ENCODE measurements around the gene VAMP2.
"Not testable (repeated sequence)": the region's sequence is repeated elsewhere in the genome, so short reads cannot be mapped to it uniquely, and the experiment has no call there.

The VAMP2 gene

DNA sequence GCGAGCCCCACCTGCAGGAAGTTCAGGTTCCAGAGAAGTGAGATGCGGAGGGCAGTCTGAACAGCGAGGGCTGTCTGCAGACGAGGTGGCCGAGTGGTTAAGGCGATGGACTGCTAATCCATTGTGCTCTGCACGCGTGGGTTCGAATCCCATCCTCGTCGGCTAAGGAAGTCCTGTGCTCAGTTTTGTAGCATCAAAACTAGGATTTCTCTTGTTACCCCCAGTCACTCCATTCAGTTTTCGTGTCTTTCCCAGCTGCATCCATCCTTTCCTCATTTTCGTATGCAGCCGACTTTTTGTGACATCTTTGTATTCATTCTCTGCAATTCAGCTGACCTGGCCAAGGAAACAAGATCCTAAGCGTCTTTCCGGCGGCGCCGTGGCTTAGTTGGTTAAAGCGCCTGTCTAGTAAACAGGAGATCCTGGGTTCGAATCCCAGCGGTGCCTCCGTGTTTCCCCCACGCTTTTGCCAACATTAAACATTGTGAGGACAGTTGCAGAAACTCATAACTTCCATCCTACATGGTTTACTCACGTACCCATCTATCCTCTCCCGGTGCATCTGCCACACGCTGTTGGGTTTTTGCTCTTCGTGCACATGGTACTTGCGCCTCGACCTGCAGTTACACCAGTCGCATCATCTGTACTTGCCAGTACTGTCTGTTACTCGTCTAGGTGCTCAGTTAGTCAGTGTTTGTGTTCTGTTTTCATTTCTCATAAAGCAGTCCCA is 24.2 kb upstream of the VAMP2 start:
- peaks cover 8% of the 10 kb centered on the region for H3K4me1 Mint-ChIP-seq
- H3K27ac Mint-ChIP-seq = no peak overlapping the region
- H3K9me3 Mint-ChIP-seq = no peaks in the 10 kb centered on the region
- no peak overlapping the region for H3K4me3 Mint-ChIP-seq
- ATAC-seq = peak; percentile 57
- no peaks in the 10 kb centered on the region for H3K27me3 Mint-ChIP-seq
- DNase-seq = peak; percentile 95 to 96

DNA sequence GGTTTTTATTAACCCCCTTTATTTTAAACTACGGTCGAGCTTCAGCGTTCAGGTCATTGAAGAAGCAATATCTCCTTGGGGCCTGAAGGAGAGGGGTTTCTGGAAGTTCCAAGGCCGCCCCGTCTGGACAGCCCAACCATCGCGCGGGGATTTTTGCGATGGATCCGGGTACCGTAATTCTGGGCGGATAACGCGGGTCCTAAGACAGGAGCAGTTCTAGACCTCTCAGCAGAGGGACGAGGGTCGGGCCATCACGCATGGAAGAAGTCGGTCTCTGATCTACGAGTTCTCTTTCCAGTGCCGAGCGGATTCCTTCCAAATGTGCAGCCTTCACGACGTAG is 23.7 kb upstream of the VAMP2 start:
- ATAC-seq = peak; percentile 9
- Mint-ChIP-seq H3K27ac (no peak overlapping the region), H3K4me1 (peaks cover 14% of the 10 kb centered on the region), H3K9me3 (no peaks in the 10 kb centered on the region), H3K4me3 (no peak overlapping the region), H3K27me3 (no peaks in the 10 kb centered on the region)
- no peak for DNase-seq

DNA sequence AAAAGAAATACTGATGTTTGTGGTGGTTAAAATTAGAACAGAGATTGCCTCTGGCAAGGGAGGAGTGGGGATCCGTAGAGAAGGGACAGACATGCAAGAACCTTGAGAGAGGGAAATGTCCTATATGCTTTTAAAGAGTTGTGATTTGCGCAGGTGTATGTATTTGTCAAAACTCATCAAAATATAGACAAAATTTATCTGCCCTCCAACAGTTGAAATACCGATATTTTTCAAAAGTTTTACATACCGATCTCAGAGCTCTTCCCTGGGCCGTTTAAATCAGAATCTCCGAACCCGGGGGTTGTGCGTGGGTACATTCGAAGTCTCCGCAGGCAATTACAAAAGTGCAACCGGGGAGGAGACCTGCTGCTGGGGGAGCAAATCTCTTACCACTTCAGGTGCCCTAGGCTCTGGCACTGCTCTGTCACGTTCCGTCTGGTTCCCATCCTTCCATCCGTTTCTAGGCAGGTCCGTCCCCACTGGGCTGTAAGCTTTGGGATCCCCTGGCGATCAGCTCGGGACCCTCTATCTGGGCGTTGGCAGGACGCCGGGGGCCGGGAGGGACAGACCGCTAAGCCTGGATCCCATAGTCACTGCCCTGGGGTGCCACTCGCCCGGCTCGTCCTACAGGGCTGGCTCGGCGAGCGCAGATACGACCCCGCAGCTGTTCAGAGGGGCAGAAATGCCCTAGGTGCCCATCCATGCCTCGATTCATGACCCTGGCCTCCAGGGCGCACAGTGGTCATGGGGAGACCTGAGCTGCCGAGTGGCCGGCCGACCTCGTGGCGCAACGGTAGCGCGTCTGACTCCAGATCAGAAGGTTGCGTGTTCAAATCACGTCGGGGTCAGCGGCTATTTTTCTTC is 23.1 kb upstream of the VAMP2 start:
- Mint-ChIP-seq H3K27ac (no peak overlapping the region), H3K4me1 (peaks cover 14% of the 10 kb centered on the region), H3K4me3 (no peak overlapping the region), H3K9me3 (no peaks in the 10 kb centered on the region), H3K27me3 (no peaks in the 10 kb centered on the region)
- ATAC-seq = peak; percentile 10
- DNase-seq = peak; percentile 91 to 94

DNA sequence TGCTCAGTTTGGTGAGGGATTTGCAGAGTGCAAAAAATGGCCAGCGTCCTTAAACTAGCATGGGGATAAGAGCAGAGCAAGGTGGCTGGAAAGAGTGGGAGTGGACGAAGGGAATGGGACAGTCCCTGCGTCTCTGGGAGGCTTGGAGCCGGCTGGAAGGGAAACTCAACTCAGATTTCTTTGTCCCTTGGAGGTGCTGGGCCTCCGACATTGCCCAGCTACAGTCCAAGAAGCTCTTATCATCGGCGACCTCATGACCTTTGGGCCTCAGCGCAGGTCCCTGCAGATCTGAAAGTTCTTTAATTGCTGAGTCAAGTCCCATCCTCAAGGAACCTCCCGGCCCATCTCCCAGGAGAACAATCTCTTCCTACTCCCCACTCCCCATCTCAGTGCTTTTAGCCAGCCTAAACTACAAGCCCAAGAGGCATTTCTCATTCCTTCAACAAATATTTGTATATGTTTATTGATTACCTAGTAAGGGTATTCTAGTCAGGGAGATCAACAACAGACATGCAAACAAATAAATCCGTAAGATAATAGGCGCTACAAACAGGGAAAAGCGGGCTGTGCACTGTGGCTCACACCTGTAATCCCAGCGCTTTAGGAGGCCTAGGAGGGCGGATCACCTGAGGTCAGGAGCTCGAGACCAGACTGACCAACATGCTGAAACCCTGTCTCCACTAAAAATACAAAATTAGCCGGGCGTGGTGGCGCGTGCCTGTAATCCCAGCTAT is 14.4 kb upstream of the VAMP2 start:
- H3K4me1 Mint-ChIP-seq = peaks cover 50% of the 10 kb centered on the region
- H3K4me3 Mint-ChIP-seq = peak overlapping the region; percentile 95 to 96
- DNase-seq = no peak
- H3K9me3 Mint-ChIP-seq = no peaks in the 10 kb centered on the region
- peak overlapping the region in 1 of 2 donors; percentile 95 for H3K27ac Mint-ChIP-seq
- H3K27me3 Mint-ChIP-seq = no peaks in the 10 kb centered on the region
- no peak for ATAC-seq

DNA sequence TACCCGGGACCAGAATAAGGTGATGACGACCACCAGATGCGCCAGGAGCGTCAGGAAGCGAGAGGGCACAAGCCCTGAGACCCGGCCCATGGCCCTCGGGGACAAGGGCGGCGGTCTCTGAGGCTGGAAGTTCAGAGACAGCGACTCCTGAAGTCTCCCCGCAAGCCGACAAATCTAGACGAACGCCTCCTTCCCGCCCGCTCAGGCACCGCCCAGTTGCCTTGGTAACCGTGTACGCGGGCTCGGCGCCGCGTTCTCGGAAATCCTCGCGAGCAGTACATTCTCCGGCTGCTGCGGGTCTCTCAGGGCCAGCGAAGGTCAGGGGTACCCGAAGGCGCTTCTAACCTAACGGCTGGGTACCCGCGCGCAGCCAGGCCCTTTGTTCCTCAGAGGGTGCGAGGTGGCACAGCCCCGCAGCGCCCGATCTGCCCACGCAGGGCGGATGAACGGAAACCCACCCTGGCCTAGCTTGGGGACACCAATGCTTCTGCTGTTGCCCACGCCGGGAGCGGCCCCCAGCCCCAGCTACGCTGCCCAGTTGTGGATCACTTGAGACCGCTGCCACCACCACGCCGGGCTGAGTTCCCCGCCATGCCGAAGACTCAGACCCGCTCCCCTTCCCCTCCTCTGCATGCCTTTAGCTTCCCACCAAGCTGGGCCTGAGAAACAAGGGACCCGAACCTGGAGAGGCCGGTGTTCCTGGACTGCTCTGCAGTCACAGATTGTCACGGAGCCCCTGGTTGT is 13.6 kb upstream of the VAMP2 start, which contains the start of gene TMEM107:
TSS of gene TMEM107 (minus strand) at position 184 of the 744 bp plus-strand sequence. CDS start at position 90, 94 bp downstream.
- Mint-ChIP-seq H3K4me3 (peak within 1 kb of the TSS; percentile 95 to 96), H3K27ac (peak within 1 kb of the TSS; percentile 95 to 96), H3K9me3 (no peaks in the 10 kb centered on the region), H3K27me3 (no peaks in the 10 kb centered on the region), H3K4me1 (peaks cover 50% of the 10 kb centered on the region)
- DNase-seq (peak; percentile 78 to 86), ATAC-seq (peak; percentile 69)

DNA sequence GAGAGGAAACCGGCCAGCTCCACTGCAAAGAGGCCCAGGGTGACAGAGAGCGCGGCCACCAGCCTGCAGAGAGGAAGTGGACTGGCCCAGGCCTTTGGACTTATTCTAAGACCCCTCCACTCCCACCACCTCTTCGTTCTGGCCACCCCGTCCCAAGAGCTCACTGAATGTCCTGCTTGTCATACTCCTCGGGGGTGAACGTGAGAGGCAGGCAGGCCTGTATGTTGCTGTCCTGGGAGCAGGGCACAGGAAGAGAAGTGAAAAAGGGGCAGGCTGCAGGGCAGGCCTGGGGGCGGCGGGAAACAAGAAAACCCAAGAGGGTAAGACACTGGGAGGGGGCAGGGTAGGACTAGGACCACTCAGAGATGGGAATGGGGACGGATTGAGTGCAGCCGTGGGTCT is 13.0 kb upstream of the VAMP2 start:
- H3K4me1 Mint-ChIP-seq = peaks cover 56% of the 10 kb centered on the region
- H3K9me3 Mint-ChIP-seq = no peaks in the 10 kb centered on the region
- peak overlapping the region; percentile 95 to 96 for H3K27ac Mint-ChIP-seq
- H3K4me3 Mint-ChIP-seq = peak overlapping the region; percentile 95 to 96
- no peak for DNase-seq
- no peaks in the 10 kb centered on the region for H3K27me3 Mint-ChIP-seq
- ATAC-seq = peak; percentile 10

DNA sequence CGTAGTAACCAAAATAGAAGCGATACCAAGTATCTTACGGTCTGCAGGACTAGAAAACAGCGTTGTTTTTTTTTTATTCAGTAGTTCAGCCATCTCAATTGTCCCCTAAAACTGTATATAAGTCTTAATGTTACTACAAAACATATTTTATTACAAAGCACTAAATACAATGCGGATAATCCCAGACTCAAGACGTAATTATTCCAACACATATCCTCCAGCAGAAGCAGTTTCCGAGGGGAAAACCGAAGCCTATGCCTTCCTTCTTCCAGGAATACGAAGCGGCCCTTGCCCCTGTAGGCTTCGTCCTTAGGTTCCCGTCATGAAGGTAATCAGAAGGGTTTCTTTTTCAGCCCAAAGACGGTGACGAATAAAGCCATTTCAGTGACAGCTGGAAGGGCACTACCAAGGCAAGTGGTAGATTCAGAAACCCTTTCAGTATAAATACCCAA is 11.1 kb upstream of the VAMP2 start:
- ATAC-seq = no peak

DNA sequence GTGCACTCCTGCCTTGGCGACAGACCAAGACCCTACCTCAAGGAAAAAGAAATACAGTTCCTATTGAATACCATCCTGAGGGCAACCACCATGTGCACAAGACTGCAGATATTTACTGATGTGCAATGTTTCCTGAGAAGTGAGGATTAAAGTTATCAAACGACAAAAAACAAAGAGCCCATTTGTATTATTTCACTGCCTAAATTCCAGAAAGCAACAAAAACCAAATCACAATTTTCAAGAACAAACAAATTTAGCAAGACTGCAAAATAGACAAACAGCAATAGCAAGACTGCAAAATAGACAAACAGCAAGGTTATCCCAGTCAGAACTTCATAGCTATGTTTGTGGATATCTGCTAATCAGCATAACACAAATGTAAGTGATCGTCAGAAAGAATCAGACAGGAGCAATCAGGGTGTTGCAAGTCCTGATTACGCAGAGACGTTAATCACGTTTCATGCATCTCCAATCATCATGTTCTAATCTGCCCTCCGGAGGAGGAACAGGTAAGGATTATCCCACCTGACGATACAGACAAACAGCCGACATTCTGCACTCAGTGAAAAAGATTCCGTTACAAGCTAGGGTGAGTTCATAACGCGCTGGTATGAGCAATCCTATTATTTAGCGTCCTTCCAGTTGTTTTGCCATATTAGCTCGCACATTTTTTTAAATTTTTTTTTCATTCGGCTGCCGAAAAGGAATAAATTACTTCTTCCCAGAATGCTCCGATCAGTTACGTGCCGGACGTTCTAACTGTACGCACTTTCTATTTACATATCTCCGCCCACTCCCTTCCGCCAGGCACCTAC is 10.5 kb upstream of the VAMP2 start:
- ATAC-seq (peak; percentile 88), DNase-seq (peak; percentile 85 to 86)
- peak overlapping the region; percentile 100 for H3K27ac Mint-ChIP-seq
- H3K27me3 Mint-ChIP-seq = no peaks in the 10 kb centered on the region
- H3K4me1 Mint-ChIP-seq = peaks cover 56% of the 10 kb centered on the region
- no peaks in the 10 kb centered on the region for H3K9me3 Mint-ChIP-seq
- peak overlapping the region; percentile 91 to 95 for H3K4me3 Mint-ChIP-seq

More for the DNA sequence above, 11.1 kb upstream of the VAMP2 start:
- Mint-ChIP-seq H3K4me3 (peak overlapping the region; percentile 91 to 95), H3K27ac (peak overlapping the region; percentile 100), H3K4me1 (peaks cover 56% of the 10 kb centered on the region), H3K9me3 (no peaks in the 10 kb centered on the region), H3K27me3 (no peaks in the 10 kb centered on the region)
- no peak for DNase-seq

DNA sequence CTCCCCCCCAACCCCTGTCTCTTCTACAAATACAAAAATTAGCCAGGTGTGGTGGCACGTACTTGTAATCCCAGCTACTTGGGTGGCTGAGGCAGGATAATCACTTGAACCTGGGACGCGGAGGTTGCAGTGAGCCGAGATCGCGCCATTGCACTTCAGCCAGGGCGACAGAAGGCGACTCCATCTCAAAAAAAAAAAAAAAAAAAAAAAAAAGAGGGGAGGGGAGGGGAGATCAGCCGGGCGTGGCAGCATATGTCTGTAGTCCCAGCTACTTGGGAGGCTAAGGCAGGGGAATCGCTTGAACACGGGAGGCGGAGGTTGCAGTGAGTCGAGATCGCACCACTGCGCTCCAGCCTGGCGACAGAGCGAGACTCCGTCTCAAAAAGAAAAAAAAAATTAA is 7.4 kb upstream of the VAMP2 start:
- not testable (repeated sequence) for H3K27me3 Mint-ChIP-seq, H3K27ac Mint-ChIP-seq, H3K9me3 Mint-ChIP-seq, ATAC-seq, DNase-seq, H3K4me3 Mint-ChIP-seq
- H3K4me1 Mint-ChIP-seq = peaks cover 48% of the 10 kb centered on the region

DNA sequence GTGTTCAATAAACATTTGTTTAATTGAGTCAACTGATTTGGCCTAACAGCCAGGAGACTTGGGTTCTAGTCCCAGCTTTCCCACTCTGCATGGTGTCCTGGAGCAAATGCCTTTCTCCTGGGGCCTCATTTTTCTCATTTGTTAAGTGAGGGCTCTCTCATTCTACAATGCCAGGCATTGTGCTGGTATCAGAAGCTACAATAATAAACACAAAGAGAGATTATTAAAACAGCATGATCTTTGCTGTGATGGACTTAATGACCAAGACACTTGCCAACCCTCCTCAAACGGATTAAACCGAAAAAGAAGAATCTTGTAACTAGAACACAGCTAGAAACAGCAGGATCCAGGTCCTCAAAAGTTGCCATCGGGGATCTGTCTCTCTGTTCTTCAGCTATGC is 4.8 kb upstream of the VAMP2 start:
- Mint-ChIP-seq H3K9me3 (no peaks in the 10 kb centered on the region), H3K27me3 (no peaks in the 10 kb centered on the region), H3K27ac (no peak overlapping the region), H3K4me1 (peaks cover 52% of the 10 kb centered on the region), H3K4me3 (no peak overlapping the region)
- DNase-seq (no peak), ATAC-seq (no peak)

DNA sequence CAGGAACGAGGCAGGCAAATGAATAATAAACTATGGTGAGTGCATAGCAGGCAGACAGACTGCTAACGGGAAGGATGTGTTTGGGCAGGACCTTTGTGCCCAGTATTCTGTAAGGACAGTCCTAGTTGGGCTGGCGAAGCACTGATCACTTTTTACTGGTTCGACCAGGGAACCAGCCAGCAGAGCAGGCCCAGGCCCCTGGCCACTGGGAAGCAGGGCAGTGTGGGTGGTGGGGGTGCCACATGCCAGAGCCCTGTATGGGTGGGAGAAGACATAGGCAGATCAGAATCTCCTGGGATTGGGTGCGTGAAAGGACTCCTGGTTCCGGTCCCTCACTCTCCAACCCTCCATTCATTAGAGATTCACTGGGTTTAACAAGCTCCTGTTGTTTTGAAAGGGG is 4.0 kb upstream of the VAMP2 start:
- DNase-seq = no peak
- Mint-ChIP-seq H3K4me1 (peaks cover 47% of the 10 kb centered on the region), H3K27ac (peak overlapping the region in 1 of 2 donors; percentile 34), H3K9me3 (no peaks in the 10 kb centered on the region), H3K27me3 (no peaks in the 10 kb centered on the region), H3K4me3 (no peak overlapping the region)
- no peak for ATAC-seq

DNA sequence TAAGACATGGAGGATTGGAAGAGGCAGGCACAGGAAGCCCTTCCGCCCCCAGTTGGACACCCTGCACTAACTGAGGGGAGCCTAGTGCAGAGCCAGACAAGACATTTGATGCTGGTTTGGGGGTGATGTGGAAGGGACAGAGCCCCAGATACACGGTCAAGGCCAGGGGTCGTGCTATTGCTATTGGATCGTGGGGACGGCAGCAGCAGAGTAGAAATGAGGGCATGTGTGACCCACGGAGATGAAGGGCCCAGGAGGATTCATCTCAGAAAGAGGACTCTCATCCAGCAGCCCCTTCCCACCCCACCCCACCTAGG is 2.0 kb upstream of the VAMP2 start:
- peak overlapping the region; percentile 87 to 96 for H3K4me3 Mint-ChIP-seq
- no peaks in the 10 kb centered on the region for H3K9me3 Mint-ChIP-seq
- ATAC-seq (peak; percentile 49), DNase-seq (no peak)
- peaks cover 57% of the 10 kb centered on the region for H3K4me1 Mint-ChIP-seq
- H3K27me3 Mint-ChIP-seq = no peaks in the 10 kb centered on the region
- H3K27ac Mint-ChIP-seq = peak overlapping the region; percentile 94 to 99

DNA sequence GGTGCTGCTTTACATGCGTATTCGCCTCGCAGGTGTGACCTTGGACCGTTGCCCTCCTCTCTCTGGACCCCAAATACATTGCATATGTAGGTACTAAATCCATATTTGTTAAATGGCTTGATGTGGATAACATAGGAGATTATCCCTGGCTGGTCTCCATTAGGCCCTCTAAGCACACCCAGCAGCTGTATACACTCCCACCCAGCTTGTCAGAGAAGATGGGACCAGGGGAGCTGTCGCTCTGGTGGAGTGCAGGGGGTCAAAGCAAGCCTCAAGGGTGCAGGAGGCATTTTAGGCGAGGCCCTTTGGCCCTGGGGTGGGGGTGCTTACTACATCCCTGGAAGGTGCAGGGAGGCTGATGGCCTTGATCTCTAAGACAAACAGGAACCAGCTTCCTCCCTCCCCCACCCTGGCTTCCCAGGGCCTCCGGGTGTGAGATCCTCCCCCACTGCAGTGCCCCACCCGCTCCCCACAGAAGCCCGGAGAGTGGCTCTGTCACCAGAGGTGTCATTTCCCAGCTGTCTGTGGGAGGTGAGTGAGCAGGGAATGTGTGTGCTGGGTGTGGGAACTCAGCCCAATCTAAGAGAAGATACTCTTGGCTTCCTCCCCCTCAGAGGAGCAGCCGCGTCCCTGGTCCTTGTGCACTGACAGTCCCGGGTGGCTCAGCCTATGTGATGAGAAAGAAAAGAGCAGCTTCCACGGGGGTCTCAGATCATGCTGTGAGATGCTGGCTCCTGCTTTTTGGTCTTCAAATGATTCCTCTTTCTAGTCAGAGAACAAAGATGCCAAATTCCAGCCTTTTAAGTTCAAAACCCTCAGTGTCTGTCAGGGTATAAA is 1.4 kb upstream of the VAMP2 start:
- peak; percentile 80 for ATAC-seq
- Mint-ChIP-seq H3K4me3 (peak overlapping the region; percentile 87 to 96), H3K9me3 (no peaks in the 10 kb centered on the region), H3K27ac (peak overlapping the region; percentile 94 to 99), H3K4me1 (peaks cover 62% of the 10 kb centered on the region), H3K27me3 (no peaks in the 10 kb centered on the region)
- DNase-seq = peak in 1 of 2 donors; percentile 76

All from stimulated activated naive CD8-positive, alpha-beta T cell treated with anti-CD3 and anti-CD28 coated beads, Interleukin-15, amount 100 ng/mL, for 72 hours (primary cell).